SKM-1 treated with dmso at 0.1 percent for 144 hours (cell line): ENCODE measurements around the gene KCP.

Source experiments
- DNase-seq: peaks from one replicate; lab custom pipeline; 2025; ENCODE audit not compliant: unreplicated experiment; lab: John Stamatoyannopoulos, UW

The KCP gene

DNA sequence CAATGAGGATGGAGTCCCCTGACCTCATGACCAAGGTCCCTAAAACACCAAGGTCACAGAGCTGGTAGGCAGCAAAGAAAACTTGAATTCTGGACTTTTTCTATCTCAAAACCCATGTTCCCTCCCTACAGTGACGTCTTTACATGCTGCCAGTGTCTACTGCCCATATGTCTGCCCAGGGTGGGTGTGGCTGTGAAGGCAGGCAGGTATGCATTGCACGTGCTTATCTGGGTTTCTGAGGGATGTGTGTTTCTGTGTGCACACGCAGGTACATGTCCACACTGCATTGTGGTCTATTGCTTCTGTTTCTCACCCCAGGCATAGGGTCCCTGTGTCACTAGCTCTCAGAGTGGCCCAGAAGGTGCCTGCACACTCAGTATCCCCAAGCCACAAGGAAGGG lies 34.4 kb downstream of the KCP start:
- DNase-seq, result no peak

DNA sequence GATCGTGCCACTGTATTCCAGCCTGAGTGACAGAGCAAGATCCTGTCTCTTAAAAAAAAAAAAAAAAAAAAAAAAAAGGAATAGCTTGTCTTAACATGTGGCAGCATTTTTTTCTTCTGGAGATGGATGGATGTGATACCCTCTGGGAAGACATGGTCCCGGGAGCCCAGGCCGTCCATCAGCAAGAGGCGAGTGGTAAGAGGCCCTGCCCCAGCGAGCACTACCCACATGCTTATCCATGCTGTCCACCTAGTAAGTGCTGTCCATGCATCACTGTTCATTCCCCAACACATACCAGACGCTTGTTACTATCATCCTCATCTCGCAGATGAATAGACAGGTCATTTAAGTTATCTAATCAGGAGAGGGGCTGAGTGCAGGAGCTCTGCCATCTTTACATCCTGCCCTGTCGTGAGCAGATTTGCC lies 35.0 kb downstream of the KCP start:
- no peak for DNase-seq

- no peak for DNase-seq
These were observed 36.1 kb downstream of the KCP start for GRCh38 chr7:128874140-128875031.

GRCh38 chr7:128873234-128873633 lies 37.3 kb downstream of the KCP start:
- DNase-seq, result no peak

DNA sequence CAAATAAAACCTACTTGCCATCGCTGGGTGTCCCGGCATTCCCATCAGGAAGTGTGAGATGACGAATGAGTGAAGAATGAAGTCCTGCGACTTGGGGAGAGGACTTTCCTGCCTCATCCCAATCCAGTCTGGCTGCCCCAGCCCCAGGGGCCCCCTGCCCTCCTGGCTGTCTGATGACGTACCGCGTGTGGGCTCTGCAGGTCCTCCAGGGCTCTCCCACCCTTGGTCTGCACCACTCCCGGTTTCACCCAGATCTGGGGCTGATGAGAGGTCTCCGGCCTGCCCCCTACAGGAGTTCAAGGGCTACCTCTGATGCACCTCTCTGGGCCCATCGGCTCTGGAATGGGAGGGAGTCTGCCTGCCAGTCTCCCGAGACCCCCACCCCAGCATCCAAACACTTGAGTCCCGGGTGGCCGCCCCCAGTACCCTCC lies 38.1 kb downstream of the KCP start:
- DNase-seq, result no peak

- DNase-seq, result no peak
These were observed 39.5 kb downstream of the KCP start for GRCh38 chr7:128871050-128871449.

DNA sequence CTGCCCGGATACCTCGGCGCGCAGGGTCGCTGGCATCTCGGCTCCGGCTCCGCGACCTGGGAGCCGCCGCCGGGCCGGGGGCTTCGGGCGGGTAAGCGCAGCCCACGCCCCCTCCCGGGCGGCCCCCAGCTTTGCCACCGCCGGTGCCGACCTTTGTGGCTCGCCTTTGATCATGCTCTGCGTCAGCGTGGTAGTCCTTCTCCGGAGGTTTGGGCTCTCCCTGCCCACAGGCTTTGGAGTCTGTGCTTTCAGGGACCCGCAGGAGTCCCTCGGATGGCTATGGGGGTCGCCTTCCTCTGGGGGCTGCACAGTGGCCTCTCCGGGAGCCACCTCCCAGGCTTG lies 40.6 kb downstream of the KCP start:
- no peak for DNase-seq

DNA sequence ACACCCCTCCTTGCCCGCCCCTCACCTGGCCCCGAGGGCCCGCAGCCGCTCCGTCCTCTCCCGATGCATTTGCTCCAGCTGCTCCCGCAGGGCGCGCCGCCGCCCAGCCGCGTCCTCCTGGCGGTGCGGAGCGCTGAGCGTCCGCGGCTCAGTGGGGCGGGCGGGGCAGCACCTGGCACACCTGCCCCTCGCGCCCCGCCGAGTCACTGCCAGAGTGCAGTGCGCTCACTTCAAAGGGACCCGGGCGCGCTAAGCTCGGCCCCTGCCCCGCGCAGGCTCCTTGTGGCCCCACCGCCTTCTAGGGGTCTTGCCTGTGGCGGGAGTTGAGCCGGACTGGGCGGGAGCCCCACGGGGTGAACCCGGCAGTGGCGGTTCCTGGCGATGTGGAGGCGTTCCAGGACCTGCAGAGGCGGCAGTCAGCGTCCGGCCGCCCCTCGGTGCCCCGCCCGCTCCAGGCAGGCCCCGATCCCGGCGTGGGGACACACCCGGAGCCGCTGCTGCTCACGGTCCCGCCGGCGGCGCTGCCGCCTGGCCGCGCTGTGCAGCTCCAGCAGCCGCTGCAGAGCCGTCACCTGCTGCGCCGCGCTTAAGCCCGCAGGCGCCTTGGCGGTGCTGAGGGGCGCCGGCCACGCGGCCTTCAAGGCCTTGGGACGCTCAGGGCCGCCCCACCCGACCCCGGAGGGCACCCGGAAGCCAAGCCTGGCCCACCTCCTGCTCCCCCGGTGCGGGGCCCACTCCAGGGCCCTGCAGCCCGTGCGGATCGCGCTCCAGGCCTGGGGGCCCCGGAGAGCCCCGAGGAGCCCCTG lies 41.2 kb downstream of the KCP start:
- no peak for DNase-seq

DNA sequence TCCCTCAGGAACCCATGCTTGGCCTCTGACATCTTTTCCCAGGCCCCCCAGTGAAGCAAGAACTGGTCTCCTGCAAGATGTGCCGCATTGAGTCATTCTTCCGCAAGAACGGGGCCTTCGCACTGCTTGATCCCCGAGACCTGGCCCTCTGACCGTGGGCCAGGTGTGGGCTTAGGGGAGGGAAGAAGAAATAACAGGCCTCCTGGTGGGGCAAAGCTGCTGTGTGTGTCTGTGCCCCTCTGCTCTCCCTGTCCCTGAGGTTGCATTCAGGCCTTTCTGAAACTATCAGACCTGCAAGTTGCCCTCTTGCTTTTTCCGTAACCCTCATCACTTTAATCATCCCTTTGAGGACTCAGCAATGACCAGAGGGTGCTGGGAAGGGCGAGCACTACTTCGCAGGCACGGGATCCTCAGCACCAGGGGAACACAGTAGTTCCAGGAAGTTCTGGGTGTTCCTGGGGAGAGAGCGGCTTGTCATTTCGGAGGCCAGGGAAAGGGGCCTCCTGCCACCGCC lies 41.8 kb downstream of the KCP start:
- no peak for DNase-seq

DNA sequence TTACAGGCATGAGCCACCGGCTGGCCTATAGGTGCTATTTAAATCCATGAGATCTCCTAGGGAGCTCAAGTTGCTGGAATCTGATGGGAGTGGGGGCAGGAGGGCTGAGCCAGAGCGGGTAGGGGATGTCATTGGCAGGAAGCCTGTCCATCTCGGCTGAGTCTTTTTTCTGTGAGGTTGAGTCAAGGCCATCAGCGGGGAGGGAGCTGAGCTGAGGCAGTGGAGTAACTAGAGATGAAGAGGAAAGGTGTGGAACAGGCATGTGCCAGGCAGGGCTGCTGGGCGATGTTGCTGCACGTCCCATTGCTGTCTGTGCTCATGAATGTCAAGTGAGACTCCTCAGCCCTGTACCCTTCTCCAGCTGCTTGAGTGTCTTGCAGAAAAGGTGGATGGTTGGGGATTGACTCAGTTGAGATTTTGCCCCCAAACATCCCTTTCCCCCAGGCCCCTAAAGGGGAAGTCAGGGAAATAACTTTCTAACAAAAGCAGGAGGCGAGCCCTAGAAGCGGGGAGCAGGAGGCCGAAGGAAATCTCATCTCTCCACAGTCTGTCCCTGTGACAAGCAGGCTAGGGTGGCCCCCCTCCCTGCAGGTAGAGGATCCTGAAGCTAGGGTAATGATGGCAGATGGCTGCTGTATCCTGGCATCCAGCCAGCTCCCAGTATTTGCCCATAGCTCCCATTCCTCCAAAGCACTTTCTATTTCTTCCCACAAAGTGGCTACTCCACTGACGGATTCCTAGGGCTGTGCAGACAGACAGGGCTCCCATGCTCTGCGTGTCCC lies 42.5 kb downstream of the KCP start:
- DNase-seq, result no peak

DNA sequence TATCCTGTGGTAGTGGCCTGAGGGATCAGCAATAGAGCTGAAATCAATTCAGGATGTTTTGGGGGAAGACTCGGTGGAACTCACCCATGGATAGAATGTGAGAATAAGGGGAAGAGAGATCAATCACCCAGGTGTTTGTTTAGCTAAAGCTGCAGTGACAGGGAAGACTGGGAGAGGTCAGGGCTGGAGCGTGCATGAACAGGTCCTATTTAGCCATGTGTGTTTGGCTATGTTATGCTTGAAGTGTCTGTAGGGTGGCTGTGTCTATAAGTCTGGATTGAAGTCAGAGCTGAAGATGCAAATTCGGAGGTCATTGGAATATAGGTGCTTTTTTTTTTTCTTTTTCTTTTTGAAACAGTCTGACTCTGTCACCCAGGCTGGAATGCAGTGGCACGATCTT lies 43.3 kb downstream of the KCP start:
- DNase-seq, result no peak

GRCh38 chr7:128865996-128866877 lies 44.3 kb downstream of the KCP start:
- no peak for DNase-seq

- DNase-seq, result no peak
These were observed 45.2 kb downstream of the KCP start for GRCh38 chr7:128865303-128865702.

GRCh38 chr7:128863433-128863989 lies 47.0 kb downstream of the KCP start:
- peak; percentile 65 for DNase-seq

DNA sequence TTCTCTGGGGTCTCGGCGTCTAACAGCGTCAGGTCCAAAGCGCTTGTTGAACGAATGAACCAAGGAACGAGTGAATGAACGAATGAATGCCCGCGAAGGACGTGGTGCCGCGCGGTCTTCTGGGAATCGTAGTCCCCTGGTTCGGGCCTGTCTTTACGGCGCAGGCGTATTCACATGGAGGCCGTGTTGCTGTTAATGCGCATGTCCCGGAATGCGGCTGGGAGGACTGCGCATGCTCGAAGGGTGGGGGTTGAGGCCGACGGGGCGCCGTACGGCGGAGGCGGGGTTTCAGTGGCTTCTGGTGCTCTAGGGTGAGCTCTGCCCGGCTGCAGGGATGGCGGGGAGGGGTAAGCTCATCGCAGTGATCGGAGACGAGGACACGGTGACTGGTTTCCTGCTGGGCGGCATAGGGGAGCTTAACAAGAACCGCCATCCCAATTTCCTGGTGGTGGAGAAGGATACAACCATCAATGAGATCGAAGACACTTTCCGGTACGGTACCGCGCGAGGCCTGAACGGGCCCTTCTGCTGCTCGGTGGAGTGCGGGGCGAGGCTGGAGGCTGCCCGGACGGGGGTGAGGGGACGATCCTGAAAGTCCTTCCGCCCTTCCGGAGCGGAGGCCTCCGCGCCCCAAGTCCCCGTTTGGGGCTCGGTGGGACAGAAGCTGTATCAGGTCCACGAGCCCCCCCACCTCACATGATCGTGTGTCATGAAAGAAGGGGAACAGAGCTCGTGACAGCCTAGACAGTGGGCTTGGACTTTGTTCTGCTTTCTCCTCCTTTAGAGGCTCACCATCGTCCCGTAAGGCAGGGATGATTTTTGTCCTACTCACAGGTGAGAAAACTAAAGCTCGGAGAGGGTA lies 47.7 kb downstream of the KCP start, which contains the start of gene ATP6V1F:
ATP6V1F (plus strand) TSS at position 286 of the 862 bp plus-strand sequence; CDS start at position 335, 49 bp downstream.
- DNase-seq, result peak; percentile 95

- no peak for DNase-seq
These were observed 48.4 kb downstream of the KCP start for GRCh38 chr7:128861957-128862570.

- no peak for DNase-seq
These were observed 50.1 kb downstream of the KCP start for GRCh38 chr7:128860158-128861073.
